HG03280 (cell line): ENCODE results near the gene FAM20A.

Source experiments
- ATAC-seq: cut with Tn5 transposase; IDR thresholded peaks from one replicate; pipeline ENCODE4 v1.9.1; 2021; ENCODE audit warnings: mild to moderate bottlenecking, moderate library complexity; ENCODE audit not compliant: unreplicated experiment

FAM20A gene

DNA sequence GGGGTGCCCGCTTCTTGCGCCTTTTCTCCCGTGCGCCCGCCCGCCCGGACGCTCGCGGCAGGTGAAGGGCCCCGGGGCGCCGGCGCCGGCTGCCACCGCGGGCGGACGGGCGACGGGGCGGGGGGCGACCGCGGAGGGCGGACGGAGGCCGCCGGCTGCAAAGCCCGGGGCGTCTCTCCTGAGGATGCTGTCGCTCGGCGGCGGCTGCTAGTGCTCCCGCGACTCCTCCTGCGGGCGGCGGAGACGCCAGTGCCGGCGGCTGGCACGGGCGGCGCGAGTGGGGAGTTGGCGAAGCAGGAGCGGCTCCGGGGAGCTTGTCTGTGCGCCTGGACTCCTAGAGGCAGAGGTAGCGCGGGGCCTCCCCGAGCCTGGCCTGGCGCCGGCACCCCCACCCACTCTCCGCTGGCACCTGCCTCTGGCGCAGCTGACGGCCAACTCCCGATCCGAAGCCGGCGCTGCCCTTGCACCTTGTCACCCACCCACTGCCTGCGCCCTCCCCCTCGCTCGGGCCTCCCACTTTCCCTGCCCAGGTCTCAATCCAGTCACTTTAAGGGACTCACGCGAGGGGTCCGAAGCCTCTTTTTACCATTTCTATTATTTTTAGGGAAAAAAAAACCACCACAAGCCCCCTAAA, at the start of gene FAM20A:
FAM20A (minus strand) TSS at position 437 of the 634 bp plus-strand sequence. CDS start 701 bp downstream, outside the sequence.
- ATAC-seq, result no peak

DNA sequence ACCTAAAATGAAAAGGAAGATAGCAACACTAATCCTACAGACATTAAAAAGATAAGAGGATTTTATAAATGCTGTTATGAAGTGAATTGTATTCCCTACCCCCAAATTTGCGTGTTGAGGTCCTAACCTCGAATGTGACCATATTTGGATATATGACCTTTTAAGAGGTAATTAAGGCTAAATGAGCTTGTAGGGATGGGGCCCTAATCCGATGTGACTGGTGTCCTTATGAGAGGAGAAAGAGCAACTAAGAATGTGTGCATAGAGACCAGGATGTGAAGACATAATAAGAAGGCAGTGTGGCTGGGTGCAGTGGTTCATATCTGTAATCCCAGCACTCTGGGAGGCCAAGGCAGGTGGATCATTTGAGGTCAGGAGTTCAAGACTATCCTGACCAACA, 48.2 kb upstream of the FAM20A start:
- ATAC-seq, result no peak

DNA sequence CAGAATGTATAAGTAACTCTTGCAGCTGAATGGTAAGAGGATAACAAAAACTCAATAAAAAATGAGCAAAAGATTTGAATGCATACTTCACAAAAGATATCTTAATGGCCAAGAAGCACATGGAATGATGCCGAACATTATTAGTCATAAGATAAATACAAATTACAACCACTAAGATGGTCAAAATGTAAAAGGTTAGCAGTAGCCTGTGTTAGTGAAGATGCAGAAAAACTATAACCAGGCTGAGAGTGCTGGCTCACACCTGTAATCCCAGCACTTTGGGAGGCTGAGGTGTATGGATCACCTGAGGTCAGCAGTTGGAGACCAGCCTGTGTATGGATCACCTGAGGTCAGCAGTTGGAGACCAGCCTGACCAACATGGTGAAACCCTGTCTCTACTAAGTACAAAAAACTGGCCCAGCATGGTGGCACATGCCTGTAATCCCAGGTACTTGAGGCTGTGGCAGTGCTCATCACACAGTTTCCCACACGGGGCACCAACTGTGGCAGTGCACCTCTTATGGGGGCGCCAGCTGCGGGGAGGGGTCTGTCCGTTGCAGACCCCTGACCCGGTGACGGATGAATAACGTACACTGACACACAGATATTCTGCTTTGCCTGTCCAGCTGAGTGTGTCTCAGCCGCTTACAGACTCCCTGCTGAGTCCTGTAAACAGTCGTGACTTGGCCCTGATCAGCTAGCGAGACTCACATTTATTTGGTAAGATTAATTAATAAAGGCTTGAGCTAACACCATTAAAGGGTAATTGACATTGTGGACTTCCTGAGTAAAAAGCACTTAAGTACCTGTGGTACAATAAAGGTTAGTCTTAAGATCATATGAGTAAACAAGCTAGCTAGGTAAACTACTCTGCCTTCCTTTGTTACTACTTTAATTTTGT, 45.7 kb upstream of the FAM20A start:
- ATAC-seq, result no peak

DNA sequence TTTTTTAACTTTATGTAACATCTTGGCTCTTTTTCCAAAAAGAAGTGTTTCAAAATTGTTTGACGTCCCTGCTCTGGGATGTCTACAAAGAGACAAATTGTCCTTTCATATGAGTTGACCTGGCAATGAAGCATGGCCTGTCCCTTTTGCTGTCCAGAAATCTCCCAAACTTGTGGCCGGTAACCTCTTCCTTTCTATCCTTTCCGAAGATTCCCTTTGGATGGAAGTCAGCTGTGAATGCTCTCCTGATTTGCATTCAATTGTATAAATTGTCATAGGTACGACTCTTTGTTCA, 40.9 kb upstream of the FAM20A start:
- ATAC-seq, result no peak

DNA sequence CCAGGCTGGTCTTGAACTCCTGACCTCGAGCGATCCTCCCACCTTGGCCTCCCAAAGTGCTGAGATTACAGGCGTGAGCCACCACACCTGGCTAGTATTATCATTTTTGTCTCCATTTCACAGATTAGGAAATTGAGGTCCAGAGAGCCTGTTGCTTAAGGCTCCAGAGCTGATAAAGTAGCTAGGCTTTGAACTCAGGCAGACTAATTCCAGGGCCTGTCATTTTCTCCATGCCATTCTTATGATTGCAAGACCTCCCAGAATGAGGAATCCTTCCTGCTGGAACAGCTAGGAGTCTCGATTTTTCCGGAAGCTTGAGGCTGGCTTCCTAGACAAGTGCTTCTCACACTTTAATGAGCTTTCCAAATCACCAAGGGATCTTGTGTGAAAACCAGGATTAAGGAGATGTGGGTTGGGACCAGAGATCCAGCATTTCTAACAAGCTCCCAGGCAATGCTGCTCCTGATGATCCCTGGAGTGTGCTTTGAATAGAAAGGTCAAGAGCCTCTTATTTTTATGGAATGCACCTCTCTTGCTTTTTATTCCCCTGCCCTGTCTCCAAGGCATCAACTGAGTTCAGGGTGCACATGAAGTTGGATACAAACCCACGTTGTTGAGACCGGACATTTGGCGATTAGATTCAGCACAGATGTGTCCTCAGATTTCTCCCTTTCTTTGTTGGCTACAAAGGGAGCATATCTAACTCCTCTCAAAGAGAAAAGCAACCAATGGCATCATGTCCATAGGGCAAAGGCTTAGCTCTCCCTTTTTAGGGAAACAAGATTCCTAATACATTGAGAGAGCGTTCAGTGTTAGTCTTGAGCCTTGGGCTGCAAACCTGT, 40.3 kb upstream of the FAM20A start:
- no peak for ATAC-seq

DNA sequence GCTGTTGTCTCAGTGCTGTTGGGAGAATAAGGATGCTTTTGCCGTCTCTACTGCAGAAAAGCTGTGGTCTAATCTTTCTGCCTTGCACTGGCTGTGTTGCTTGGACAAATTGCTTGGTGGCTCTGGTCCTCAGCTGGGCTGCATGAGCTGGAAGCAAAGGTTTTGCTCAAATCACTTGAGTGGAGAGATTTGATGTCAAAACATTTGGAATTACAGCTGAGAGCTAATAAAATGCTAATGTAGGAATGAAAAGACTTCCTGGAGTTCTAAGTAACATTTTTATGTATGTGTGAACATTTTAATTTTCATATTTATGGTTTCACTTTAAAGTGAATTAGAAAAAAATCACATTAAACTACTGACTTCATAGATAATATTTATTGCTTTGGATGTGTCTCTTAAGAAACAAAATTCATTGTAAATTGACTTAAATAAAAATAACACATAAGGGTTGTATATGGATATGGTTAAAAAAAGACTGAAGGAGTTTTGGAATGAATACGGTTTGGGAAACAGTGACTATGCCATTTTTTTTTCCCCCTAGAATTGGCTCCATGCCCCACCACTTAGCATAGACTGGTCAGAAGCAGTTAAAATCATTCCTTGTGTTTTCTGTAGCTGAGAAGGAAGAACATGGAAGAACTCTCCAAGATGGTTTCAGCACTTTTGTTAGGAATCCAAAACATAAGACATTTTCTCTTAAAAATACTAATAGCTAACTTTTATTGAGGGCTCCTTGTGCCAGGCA, 39.2 kb upstream of the FAM20A start:
- no peak for ATAC-seq

DNA sequence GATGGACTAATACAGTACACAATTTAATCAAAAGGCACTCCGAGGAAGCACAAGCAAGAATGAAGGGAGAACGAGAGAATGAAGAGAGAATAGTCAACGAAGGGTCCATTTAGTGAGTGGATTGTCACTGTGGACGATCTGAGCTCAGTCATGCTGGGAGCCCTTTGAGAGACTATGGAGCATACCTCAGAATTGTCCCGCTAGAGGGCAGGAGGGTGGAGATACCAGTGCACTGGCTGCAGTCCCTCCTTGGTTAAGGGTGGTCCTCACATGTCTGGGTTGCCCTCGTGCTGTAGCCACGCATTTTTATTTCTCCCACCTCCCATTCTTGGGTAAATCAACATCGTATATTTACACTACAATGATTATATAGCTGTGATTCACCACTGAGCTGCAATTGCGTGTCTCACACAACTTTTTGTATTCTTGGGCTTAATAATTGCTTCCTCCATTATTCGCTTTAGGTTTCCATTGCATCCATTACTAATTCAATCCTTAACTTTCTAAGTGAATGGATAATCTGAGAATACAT, 33.2 kb upstream of the FAM20A start:
- ATAC-seq, result no peak

DNA sequence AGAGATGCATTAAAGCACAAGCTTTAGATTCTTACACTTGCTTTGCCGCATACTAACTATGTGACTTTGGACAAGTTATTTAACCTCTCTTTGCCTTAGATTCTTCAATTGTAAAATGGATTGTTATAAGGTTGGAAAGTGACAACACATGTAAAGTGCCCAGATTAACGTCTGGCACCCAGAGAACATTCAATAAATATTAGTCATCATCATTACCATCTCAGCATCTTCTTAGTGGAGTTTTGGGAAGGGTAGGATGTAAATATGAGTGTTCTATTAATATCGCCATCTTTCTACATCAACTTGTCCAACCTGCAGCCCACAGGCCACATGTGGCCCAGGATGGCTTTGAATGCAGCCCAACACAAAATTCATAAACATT, 27.4 kb upstream of the FAM20A start:
- ATAC-seq, result no peak

DNA sequence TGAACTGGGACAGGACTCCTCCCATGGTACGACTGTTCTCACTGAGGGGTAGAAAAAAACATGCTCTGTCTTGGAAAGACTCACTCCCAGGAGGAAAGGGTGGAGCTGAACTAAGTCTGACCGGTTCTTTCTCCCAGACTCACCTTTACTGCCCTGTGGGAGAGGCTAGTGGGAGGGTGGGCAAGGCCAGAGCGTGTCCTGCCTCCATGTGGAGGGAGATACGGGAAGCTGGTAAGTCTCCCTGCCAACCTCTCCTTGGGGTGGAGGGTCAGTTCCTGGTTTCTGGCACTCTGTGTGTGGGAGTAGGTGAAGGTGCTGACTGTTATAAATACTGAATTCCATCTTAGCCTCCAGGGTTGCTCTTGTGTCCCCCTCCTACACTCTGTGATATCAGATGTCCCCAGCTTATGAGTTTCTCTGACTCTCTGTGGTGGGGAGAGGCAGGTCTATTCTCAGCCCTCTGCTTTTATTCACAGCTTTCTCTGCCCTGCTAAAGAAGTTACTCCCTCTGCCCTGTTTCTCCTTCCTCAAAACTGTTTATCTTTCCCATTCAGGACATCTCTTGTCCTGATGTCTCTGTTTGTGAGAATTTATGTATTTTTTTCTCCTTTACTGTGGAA, 26.9 kb upstream of the FAM20A start:
- ATAC-seq, result no peak

DNA sequence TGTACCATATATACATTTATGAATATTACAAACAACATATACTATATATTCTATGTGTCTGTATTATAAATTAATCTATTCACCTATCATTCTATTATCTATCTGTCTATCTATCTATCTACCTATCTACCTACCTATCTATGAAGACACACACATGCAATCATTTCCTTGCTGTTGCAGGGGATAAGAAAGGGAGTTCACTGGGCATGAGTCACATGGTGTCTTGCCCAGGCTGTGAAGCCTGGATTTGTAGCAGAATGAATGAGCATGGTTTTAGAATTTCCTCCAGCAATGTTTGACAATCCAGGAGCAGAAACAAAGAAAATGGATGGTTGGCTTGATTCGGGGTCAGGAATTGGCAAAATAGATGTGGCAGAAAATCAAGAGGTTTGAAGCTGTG, 23.2 kb upstream of the FAM20A start:
- ATAC-seq, result no peak

DNA sequence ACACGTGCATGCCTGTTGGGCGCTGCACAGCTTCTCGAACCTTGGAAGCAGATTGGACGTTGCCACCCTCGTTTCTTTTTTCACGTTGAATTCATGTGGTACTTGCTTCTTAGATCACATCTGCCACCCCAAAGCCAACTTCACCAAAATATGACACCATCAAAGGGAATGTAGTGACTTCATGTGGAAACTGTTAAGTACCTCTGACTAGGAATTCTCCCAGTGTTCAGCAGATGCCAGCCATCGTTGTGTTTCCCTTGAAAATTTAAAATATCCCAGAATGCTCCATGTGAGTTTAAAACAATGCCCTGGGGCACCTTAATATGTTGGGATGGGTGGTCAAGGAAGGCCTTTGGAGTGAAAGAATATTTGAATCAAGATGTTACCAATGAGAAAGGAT, 22.6 kb upstream of the FAM20A start:
- ATAC-seq, result no peak

DNA sequence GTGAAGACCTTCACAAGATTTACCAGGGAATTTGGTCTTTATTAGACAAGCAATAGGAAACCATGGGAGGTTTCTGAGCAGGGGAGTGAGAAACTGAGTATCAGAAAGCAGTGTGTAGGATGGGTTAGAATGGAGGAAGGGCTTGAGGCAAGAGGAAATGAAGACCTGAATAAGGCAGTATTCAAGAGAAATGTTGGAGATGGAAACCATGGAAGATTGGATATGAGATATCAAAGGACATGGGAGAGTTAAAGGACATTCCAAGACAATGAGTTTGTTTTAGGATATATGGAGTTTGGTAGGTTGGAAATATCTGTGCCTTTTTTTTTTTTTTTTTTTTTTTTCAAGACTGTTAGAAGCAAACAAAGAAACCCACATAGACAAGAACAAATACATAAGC, 21.3 kb upstream of the FAM20A start:
- ATAC-seq, result no peak

DNA sequence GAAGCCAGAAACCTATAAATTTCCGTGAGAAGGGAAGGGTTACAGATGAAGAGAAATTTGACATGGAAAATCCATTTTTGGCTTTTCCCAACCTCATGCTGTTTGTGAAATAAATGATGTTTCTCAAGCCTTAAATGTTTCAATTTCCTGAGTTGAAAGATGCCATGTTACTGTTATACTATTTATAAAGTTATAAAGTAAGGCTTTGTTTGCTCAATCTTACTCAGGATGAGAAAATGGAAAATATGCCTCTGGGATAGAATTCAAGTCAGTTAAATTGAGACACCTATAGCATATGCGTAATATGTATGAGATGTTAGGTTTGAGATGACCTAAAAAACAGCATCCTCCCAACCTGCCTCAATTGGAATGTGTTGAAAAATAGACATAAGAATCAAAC, 19.9 kb upstream of the FAM20A start:
- no peak for ATAC-seq

DNA sequence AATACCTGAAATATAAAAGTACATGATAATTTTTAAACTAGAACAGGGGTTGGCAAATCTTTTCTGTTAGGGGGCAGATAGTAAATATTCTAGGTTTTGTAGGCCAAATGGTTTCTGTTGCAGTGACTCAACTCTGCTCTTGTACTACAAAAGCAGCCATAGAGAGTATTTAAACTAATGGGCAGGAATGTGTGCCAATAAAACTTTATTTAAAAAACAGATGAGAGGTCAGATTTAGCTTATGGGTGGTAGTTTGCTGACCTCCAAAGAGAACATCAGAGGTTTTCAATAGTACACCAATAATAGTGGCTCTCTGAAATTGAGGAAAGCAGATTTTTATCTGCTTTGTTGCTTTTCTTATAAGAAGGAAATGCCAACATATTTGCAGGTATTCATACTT, 15.2 kb upstream of the FAM20A start:
- ATAC-seq, result no peak

DNA sequence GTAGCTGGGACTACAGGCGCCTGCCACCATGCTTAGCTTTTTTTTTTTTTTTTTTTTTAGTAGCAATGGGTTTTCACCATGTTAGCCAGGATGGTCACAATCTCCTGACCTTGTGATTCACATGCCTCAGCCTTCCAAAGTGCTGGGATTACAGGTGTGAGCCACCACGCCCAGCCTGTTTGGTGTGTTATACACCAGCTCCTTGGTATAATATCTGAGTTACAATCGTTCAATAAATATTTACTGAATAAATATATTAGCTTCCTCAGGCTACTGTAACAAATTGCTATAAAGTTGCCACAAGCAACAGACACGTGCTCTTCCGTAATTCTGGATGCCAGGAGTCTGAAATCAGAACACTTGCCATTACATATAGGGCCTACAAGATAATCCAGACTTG, 13.6 kb upstream of the FAM20A start:
- ATAC-seq, result no peak

DNA sequence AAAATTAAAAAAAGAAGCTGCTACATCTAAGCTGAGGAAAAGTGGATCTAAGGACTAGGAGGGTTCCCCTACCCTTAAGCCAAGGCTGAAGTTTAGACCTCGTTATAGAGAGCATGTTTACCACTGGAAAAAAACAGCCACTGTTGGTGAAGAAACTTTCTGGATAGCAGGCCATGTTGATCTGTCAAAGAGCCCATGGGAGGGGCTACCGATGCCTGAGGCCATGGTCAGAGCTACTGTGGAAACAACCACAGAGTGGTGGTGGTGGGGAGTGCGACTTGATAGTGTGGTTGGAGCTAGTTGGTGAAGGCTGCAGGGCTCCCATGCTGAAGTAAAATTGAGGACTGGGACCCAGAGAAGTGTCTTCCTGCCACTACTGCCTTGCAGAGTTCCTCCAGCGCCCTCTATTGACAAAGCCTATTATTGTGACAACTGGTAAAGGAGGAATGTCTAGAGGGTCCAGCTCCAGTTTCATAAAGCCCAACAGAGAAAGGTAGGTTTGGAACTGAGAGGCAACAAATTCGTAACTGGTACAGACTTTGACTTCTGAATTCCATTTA, 12.7 kb upstream of the FAM20A start:
- no peak for ATAC-seq

DNA sequence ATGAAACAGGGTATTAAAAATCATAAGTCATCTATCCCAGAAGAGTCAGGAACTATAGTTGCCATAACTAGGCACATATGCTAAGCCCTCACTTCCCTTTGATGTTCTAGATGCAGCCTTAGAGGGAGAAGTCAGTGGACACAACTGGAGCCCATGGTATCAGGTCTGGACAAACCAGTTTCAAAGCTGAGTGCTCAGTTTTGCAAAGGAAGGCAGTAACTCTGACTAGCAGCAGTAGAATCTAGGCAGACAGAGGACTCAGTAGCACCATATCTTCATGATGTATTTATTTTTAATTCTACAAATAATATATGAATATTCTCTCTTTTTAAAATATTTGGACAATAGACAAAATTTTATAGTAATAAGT, 11.7 kb upstream of the FAM20A start:
- ATAC-seq, result no peak

DNA sequence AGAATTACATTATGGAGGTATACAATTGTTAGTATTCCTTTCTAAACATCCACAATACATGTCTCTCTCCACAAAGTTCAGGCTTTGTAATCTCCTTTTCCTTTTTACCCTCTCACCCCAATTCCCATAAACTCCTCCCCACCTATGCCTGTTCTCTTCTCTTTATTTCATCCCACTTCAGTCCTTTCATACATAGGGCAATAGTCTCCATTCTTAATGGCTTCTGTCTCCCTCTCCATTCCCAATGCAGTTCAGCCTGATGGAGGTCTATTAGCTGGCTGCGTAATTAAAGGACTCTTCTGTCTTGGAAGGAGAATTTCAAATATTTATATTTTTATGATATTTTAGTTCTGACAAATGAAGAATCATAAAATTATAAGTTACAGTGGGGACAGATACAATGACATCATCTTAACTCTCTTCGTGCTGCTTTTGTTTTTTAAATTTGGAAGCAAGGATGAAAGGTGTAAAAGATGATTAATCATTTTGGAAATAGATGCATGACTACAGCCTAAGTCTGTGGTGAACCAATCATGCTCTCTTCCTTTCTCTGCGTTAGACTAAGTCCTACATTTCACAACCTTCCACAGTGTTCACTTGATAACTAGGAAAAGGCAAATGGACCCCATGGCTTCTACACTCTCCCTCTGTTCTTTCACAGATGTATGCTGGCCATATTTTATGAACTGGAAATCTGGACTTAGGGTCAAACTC, 11.2 kb upstream of the FAM20A start:
- no peak for ATAC-seq

DNA sequence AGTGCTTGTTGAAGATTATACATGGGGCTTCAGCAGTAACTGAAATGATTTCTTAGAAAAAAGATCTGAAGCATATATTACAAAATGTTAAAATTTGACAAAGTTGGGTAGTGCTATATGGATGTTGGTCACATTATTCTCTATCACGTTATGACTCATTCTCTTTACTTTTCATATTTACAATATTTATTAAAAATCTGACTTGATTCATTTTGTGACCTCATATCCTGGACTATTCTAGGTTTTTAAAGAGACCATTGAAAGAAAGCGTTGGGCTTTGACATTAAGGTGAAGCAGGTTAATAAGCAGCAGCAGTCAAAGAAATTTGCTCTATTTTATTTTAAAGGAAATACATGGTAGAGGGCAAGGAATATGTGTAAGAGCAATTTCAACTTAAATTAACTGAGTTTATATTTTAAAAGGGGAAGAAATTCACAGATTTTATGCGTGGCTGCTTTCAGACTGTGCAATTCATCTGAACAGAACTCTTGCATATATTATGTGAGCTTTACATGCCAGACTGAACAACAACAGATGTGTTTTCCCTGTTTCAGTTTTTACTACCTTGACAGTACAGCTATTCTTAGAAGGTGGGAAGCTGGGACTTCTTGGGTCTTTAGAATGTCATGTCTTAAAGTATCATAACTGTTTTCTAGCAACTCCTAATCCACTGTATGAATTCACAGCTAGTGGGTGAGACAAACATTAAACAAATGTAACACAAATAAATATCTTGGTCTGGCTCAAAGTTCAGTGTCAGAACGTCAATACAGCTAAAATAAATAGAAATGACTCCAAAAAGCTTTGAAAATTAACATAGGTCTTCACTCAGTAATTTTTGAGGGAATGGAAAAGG, 10.4 kb upstream of the FAM20A start:
- ATAC-seq, result no peak
